ENCODE data around the gene ZNF598.

- TF ChIP-seq CTCF (IDR thresholded peaks at IDR 0.05) (no peak), CHD2 (IDR thresholded peaks at IDR 0.05; ENCODE audit: low read length, partially characterized antibody) (no peak)
These were observed 45.1 kb upstream of the ZNF598 start for GRCh38 chr16:2054543-2055245.

All from SK-N-SH (cell line).